Ectodermal cell (in vitro differentiated cells): ENCODE results near the gene SYVN1.
A peak's percentile ranks its signal among the peaks of the same experiment; 100 is the strongest.

Source experiments
- H3K27ac ChIP-seq: 2 replicates; pipeline ENCODE4 v1.7.0; 2013; ENCODE audit warnings: mild to moderate bottlenecking, low read depth, low read length; ENCODE audit not compliant: insufficient read depth, poor library complexity, severe bottlenecking
- H3K27me3 ChIP-seq: 2 replicates; pipeline ENCODE4 v1.7.0; 2013; ENCODE audit warnings: mild to moderate bottlenecking, low read length; ENCODE audit not compliant: insufficient read depth, control insufficient read depth, poor library complexity, severe bottlenecking
- H3K36me3 ChIP-seq: one replicate; pipeline ENCODE4 v1.7.0; 2013; ENCODE audit warnings: low read length; ENCODE audit not compliant: control insufficient read depth, insufficient read depth
- H3K4me1 ChIP-seq: one replicate; pipeline ENCODE4 v1.7.0; 2013; ENCODE audit warnings: low read length; ENCODE audit not compliant: control insufficient read depth, insufficient read depth
- H3K4me3 ChIP-seq: 2 replicates; pipeline ENCODE4 v1.7.0; 2013; ENCODE audit warnings: low read depth, low read length, control low read depth; ENCODE audit not compliant: insufficient read depth
- H3K9me3 ChIP-seq: 2 replicates; pipeline ENCODE4 v1.7.0; 2013; ENCODE audit warnings: mild to moderate bottlenecking, low read length, moderate library complexity; ENCODE audit not compliant: control insufficient read depth
- WGBS, 2 experiments: methylation state at CpG; one replicate each; pipeline ENCODE4 v1.1.7; 2013; ENCODE audit warnings: missing lambda C conversion rate in 2 of 2; 5-methylcytosine and 5-hydroxymethylcytosine counted together

Gene SYVN1

GRCh38 chr11:65087827-65088226, 46.5 kb downstream of the SYVN1 start:
- no peak overlapping the region for H3K4me3 ChIP-seq
- no peak overlapping the region for H3K27ac ChIP-seq
- no peaks in the 10 kb centered on the region for H3K9me3 ChIP-seq
- H3K4me1 ChIP-seq: peaks cover 6% of the 10 kb centered on the region
- H3K27me3 ChIP-seq: no peaks in the 10 kb centered on the region
- 94 to 95% methylated on average over 15 of the region's 15 CpGs for WGBS, 2 experiments
- peaks cover 12% of the 10 kb centered on the region for H3K36me3 ChIP-seq

GRCh38 chr11:65087216-65087615, 47.1 kb downstream of the SYVN1 start:
- Histone ChIP-seq H3K4me3 (no peak overlapping the region), H3K9me3 (no peaks in the 10 kb centered on the region), H3K4me1 (peaks cover 9% of the 10 kb centered on the region), H3K36me3 (peaks cover 12% of the 10 kb centered on the region), H3K27me3 (no peaks in the 10 kb centered on the region), H3K27ac (no peak overlapping the region)
- WGBS, 2 experiments: 95 to 97% methylated on average over 11 of the region's 11 CpGs

DNA sequence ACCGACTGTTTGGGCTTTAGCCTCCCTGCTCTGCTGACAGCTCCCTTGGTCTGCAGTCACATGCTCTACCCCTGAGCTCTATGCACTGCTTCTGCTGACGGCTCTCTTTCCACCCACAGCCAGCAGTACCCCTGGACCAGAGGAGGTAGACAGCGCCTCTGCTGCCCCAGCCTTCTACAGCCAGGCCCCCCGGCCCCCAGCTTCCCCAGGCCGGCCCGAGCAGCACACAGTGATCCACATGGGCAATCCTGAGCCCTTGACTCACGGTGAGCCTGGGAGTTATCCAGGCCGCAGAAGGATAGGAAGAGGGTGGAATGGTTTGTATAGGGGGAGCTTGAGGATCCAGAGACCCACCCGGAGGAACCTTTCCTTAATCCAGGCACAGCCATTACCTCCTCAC, 47.5 kb downstream of the SYVN1 start:
- H3K36me3 ChIP-seq: peaks cover 15% of the 10 kb centered on the region
- WGBS, 2 experiments: 93 to 96% methylated on average over 9 of the region's 9 CpGs
- H3K4me3 ChIP-seq: no peak overlapping the region

GRCh38 chr11:65085446-65085845, 48.9 kb downstream of the SYVN1 start:
- peaks cover 21% of the 10 kb centered on the region for H3K36me3 ChIP-seq
- peaks cover 9% of the 10 kb centered on the region for H3K4me1 ChIP-seq
- WGBS, 2 experiments: 95 to 96% methylated on average over 4 of the region's 4 CpGs
- no peak overlapping the region for H3K27ac ChIP-seq
- no peaks in the 10 kb centered on the region for H3K27me3 ChIP-seq
- no peaks in the 10 kb centered on the region for H3K9me3 ChIP-seq
- H3K4me3 ChIP-seq: no peak overlapping the region

More for the DNA sequence above, 47.5 kb downstream of the SYVN1 start:
- H3K4me1 ChIP-seq: peaks cover 9% of the 10 kb centered on the region
- H3K9me3 ChIP-seq: no peaks in the 10 kb centered on the region
- no peak overlapping the region for H3K27ac ChIP-seq
- H3K27me3 ChIP-seq: no peaks in the 10 kb centered on the region

- peaks cover 23% of the 10 kb centered on the region for H3K36me3 ChIP-seq
- WGBS, 2 experiments: 57 to 59% methylated on average over 23 of the region's 23 CpGs
- H3K27me3 ChIP-seq: no peaks in the 10 kb centered on the region
- H3K27ac ChIP-seq: peak overlapping the region; percentile 87
- no peaks in the 10 kb centered on the region for H3K9me3 ChIP-seq
- H3K4me3 ChIP-seq: peak overlapping the region; percentile 93
- peaks cover 9% of the 10 kb centered on the region for H3K4me1 ChIP-seq
These were observed 49.5 kb downstream of the SYVN1 start for GRCh38 chr11:65084598-65085375.

GRCh38 chr11:65083834-65084597, 50.3 kb downstream of the SYVN1 start, which contains the start of the genes CDCA5 and ZFPL1:
Gene CDCA5, minus strand, starts transcription at chr11:65084040. Its CDS starts 62 bp downstream, at chr11:65083978.
Gene ZFPL1, plus strand, starts transcription at chr11:65084222. Its CDS starts 477 bp downstream, at chr11:65084699.
- Histone ChIP-seq H3K27me3 (no peaks in the 10 kb centered on the region), H3K27ac (peak within 1 kb of the TSS; percentile 87), H3K36me3 (peaks cover 25% of the 10 kb centered on the region), H3K4me3 (peak within 1 kb of the TSS; percentile 93), H3K4me1 (peaks cover 9% of the 10 kb centered on the region), H3K9me3 (no peaks in the 10 kb centered on the region)
- 0% methylated on average over 79 of the region's 79 CpGs for WGBS, 2 experiments

- Histone ChIP-seq H3K4me1 (peaks cover 9% of the 10 kb centered on the region), H3K9me3 (no peaks in the 10 kb centered on the region), H3K4me3 (peak overlapping the region; percentile 93), H3K27ac (peak overlapping the region; percentile 87), H3K36me3 (peaks cover 30% of the 10 kb centered on the region), H3K27me3 (no peaks in the 10 kb centered on the region)
- 5% methylated on average over 13 of the region's 13 CpGs for WGBS, 2 experiments
These were observed 51.0 kb downstream of the SYVN1 start for GRCh38 chr11:65083134-65083833.

DNA sequence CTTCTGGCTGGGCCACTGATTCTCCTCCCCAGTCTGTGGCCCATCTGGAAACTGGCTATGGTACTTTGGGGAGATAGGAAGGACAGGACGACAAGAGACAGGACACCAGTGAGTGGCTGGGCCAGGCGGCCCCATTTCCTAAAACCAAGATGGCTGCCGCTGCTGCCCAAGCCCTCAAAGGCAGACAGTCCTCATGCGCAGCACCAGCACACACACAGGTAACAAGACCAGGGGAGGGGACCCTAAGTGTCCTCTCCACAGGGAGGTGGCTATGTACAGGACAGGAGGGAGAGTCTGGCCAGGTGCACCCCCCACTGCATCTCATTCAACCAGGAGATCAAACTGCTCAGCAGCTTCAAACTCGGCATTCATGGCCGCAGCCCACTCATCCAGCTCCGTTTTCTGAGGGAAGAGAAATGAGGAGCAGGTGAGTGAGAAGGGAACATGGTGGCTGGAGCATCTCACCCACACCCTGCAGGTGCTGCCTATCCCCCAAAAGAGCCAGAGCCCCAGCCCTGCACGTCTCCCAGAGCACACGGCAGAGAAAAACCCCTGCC, 55.5 kb downstream of the SYVN1 start:
- no peak overlapping the region for H3K27ac ChIP-seq
- H3K9me3 ChIP-seq: no peaks in the 10 kb centered on the region
- peaks cover 12% of the 10 kb centered on the region for H3K4me1 ChIP-seq
- H3K4me3 ChIP-seq: no peak overlapping the region
- H3K36me3 ChIP-seq: peaks cover 34% of the 10 kb centered on the region
- H3K27me3 ChIP-seq: no peaks in the 10 kb centered on the region
- WGBS, 2 experiments: 92 to 97% methylated on average over 9 of the region's 9 CpGs

- no peaks in the 10 kb centered on the region for H3K27me3 ChIP-seq
- peaks cover 34% of the 10 kb centered on the region for H3K36me3 ChIP-seq
- WGBS, 2 experiments: 85 to 86% methylated on average over 3 of the region's 3 CpGs
- no peaks in the 10 kb centered on the region for H3K9me3 ChIP-seq
- no peak overlapping the region for H3K27ac ChIP-seq
- peaks cover 10% of the 10 kb centered on the region for H3K4me1 ChIP-seq
- no peak overlapping the region for H3K4me3 ChIP-seq
These were observed 56.2 kb downstream of the SYVN1 start for GRCh38 chr11:65078151-65078550.
